Heart right ventricle (tissue), 16 donors: ENCODE results near the gene TXNL4B. TPM values are rescaled to one million over a fixed set of nuclear protein-coding genes. Genes with fewer than 3 reads are reported as not detected.

Experiments used
- ATAC-seq, 8 donors: fragments of 200-7000 bp; cut with Tn5 transposase; one replicate each; pipeline ENCODE4 v1.9.1; 2020; ENCODE audit warnings: mild to moderate bottlenecking in 8 of 8, moderate library complexity in 8 of 8, moderate number of reproducible peaks in 1 of 8
- DNase-seq, 2 donors: peaks; one replicate each; pipeline ENCODE4 v3.0.0-alpha.2; 2020
- H3K27ac ChIP-seq, 10 donors: fragments of 200-600 bp; sonication (generic) in 2 of 10; one replicate each; pipeline versions ENCODE4 v1.5.0 to v1.8.0; 2020 to 2022; ENCODE audit warnings: mild to moderate bottlenecking in 3 of 10
- H3K27me3 ChIP-seq, 7 donors: fragments of 200-600 bp; one replicate each; pipeline ENCODE4 v1.8.0; 2021 to 2022; ENCODE audit warnings: mild to moderate bottlenecking in 2 of 7
- H3K36me3 ChIP-seq, 9 donors: fragments of 200-600 bp; sonication (generic) in 1 of 9; one replicate each; pipeline versions ENCODE4 v1.5.0 to v1.8.0; 2020 to 2022; ENCODE audit warnings: mild to moderate bottlenecking in 2 of 9
- H3K4me1 ChIP-seq, 9 donors: fragments of 200-600 bp; sonication (generic) in 1 of 9; one replicate each; pipeline versions ENCODE4 v1.5.0 to v1.8.0; 2020 to 2022; ENCODE audit warnings: mild to moderate bottlenecking in 4 of 9
- H3K4me3 ChIP-seq, 10 donors: fragments of 200-600 bp; sonication (generic) in 2 of 10; one replicate each; pipeline versions ENCODE4 v1.5.0 to v1.8.0; 2020 to 2022; ENCODE audit warnings: mild to moderate bottlenecking in 7 of 10, moderate library complexity in 2 of 10
- H3K9me3 ChIP-seq, 11 donors: fragments of 200-600 bp in 10 of 11; sonication (generic) in 2 of 11; one replicate each; pipeline versions ENCODE4 v1.5.0 to v1.8.0; 2013 to 2022; ENCODE audit warnings: mild to moderate bottlenecking in 2 of 11, control low read depth in 1 of 11, moderate library complexity in 1 of 11
- WGBS, 2 donors: extraction: QIAGEN DNeasy Blood & Tissue Kit; methylation state at CpG; one replicate each; pipeline ENCODE4 v1.1.7; 2013; ENCODE audit warnings: inconsistent platforms in 1 of 2; 5-methylcytosine and 5-hydroxymethylcytosine counted together
- intact Hi-C, 10 donors: fragments of 100-400 bp; cut with DNase I; formaldehyde crosslinking; loops; one replicate each; pipeline versions ENCODE4 v1.11.1 to v1.14.2; 2022
- polyA plus RNA-seq, 2 donors: library from polyadenylated mRNA; stranded (reverse); fragments of 200-250 nt; gene quantifications; one replicate each; pipeline ENCODE4 v1.2.3, GENCODE V29; 2013
- total RNA-seq, 10 donors: library from RNA; stranded (reverse); fragmentation: NEBNext Ultra II Directional in 3 of 10; extraction: Animal tissue kit (Norgen Biotek cat#: 25700) in 3 of 10; gene quantifications; one replicate each; pipeline versions ENCODE4 v1.2.1 to v1.2.4, GENCODE V29; 2021 to 2023
- TF ChIP-seq, protein P1 (sequence below), 9 donors: fragments of 200-600 bp; sonication (generic) in 2 of 9; IDR thresholded peaks; one replicate each; pipeline versions ENCODE4 v1.5.0 to v1.8.0; 2021 to 2022; ENCODE audit warnings: antibody characterized with exemption in 9 of 9, mild to moderate bottlenecking in 5 of 9, moderate library complexity in 1 of 9
- donor health status: Arrhythmogenic right ventricular cardiomyopathy.
- donor health status: ischemic (EF 13 %, LVEDD 7.1; RV severe dilation, severe dysfunction).
- donor health status: healthy with polysubstance abuse.
- donor health status: DM: no; HTN: yes; CAD: no.
- donor health status: DM: no; HTN: no; CAD: no.
- donor health status: ischemic (EF 25% LVEDD 6.9; RV normal size, moderate dysfunction).
- donor health status: ischemic (EF 25% LVEDD 5.7; RV mildly dilated, moderate dysfunction).
- donor health status: healthy.
- donor health status: DM: yes; HTN: yes; CAD: no.
- donor health status: Ischemic cardiomyopathy.
- donor health status: ischemic (EF 35%, LVEDD 5.7; RV mildly dilated, moderate dysfunction).
- donor health status: nonischemic (EF 11% LVEDD 7.7; RV severe dilation, severe dysfunction).
- donor health status: DM: yes; HTN: yes; CAD: no.
- donor health status: PGD.
- donor health status: ischemic (EF 29% LVEDD 5.4; RV normal size, mild dysfunction).
- donor health status: nonischemic (EF 23%, LVEDD 6.1; RV moderate dilation, normal function).

Gene TXNL4B
- total and polyA plus RNA-seq, 12 donors = 3.2 to 11.7 (median 5.9) TPM

DNA sequence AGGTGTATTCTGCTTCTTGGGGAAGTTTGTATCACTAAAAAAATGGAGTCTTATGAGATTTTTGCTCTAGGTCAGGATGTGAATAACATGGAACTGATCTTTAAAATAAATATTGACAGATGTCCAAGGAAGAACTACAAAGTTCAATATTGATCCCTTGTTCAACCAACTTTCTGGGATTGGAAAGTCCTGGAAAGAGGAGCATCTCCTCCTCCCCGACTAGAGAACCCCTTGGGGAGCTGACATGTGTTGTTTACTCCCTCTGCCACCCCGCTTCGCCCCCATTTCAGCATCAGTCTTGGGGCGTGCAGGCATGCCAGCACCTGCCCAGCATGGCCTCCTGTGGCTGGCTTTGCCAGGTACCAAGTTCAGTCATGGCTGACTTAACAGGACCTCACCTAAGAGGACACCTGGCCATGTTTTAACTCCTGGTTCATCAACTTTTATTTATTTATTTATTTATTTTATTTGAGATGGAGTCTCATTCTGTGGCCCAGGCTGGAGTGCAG lies 44.7 kb upstream of the TXNL4B start:
- Histone ChIP-seq H3K27me3 (peaks cover 0 to 15% (median 0%) of the 10 kb centered on the region in 7 donors), H3K9me3 (no peaks in the 10 kb centered on the region), H3K36me3 (no peaks in the 10 kb centered on the region), H3K4me3 (no peak overlapping the region), H3K27ac (no peak overlapping the region), H3K4me1 (no peaks in the 10 kb centered on the region)
- DNase-seq (no peak), ATAC-seq (no peak)
- TF ChIP-seq, protein P1, sequence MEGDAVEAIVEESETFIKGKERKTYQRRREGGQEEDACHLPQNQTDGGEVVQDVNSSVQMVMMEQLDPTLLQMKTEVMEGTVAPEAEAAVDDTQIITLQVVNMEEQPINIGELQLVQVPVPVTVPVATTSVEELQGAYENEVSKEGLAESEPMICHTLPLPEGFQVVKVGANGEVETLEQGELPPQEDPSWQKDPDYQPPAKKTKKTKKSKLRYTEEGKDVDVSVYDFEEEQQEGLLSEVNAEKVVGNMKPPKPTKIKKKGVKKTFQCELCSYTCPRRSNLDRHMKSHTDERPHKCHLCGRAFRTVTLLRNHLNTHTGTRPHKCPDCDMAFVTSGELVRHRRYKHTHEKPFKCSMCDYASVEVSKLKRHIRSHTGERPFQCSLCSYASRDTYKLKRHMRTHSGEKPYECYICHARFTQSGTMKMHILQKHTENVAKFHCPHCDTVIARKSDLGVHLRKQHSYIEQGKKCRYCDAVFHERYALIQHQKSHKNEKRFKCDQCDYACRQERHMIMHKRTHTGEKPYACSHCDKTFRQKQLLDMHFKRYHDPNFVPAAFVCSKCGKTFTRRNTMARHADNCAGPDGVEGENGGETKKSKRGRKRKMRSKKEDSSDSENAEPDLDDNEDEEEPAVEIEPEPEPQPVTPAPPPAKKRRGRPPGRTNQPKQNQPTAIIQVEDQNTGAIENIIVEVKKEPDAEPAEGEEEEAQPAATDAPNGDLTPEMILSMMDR (IDR thresholded peaks at IDR 0.05) = no peak
- intact Hi-C loops = loop anchor here in 1 of 10 donors (5.0 kb wide), 1 partner anchor 44 kb away; no protein-coding TSS in a partner anchor
- 80 to 85% methylated on average over 4 of the region's 4 CpGs for WGBS, 2 donors

DNA sequence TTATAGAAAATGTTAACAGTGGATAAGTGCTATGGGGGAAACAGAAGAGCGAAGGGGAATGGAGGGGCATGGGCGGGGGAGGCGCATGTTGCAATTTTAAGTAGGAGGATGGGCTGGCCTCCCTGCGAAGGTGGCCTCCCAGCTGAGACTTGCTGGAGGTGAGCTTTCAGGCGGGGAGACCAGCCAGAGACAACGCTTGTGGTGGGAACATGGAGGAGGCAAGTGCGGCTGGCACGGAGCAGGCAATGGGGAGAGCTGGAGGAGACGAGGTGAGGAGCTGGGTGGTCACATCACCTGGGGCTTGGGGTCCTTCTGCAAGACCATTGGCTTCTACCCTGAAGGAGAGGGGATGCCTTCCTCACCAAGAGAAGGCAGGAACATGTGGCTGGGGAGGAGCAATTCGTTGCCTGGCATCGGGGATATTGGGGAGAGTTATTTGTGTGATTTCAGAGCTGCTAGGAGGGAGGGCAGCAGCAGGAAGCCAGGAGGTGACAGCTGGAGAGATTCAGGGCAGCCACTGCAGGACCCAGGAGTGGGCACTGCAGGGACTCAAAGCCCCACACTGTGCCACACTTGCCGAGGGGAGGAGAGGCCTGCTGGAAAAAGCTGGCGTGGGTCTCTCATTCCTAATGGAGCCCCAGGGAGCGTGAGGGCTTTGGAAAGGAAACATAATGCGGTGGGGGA lies 44.1 kb upstream of the TXNL4B start:
- peaks cover 0 to 13% (median 0%) of the 10 kb centered on the region in 7 donors for H3K27me3 ChIP-seq
- H3K9me3 ChIP-seq = no peaks in the 10 kb centered on the region
- no peak overlapping the region for H3K27ac ChIP-seq
- ATAC-seq (no peak), DNase-seq (no peak)
- 75% methylated on average over 15 of the region's 15 CpGs for WGBS, 2 donors
- intact Hi-C loops = loop anchor here in 1 of 10 donors (5.0 kb wide), 1 partner anchor 45 kb away; no protein-coding TSS in a partner anchor
- no peaks in the 10 kb centered on the region for H3K4me1 ChIP-seq
- TF ChIP-seq, protein P1 (IDR thresholded peaks at IDR 0.05) = no peak
- no peak overlapping the region for H3K4me3 ChIP-seq
- no peaks in the 10 kb centered on the region for H3K36me3 ChIP-seq

DNA sequence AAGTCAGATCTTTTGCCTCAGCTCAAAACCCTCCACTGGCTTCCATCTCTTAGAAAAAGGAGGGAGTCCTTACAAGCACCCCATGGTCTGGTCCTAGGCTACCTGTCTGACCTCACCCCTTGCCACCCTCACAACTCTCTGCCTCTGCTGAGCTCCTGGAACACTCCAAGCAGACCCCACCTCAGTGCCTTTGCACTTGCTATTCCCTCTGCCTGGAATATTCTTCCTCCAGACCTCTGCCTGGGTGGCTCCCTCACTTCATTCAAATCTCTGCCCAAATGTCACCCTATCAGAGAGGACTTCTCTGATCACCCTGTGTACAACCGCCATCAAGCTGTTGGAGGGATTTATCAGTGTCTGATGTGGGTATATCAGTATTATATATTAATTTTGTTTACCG lies 41.1 kb upstream of the TXNL4B start:
- Histone ChIP-seq H3K27ac (no peak overlapping the region), H3K27me3 (peaks cover 0 to 29% (median 0%) of the 10 kb centered on the region in 7 donors), H3K4me3 (no peak overlapping the region), H3K36me3 (no peaks in the 10 kb centered on the region), H3K4me1 (no peaks in the 10 kb centered on the region), H3K9me3 (no peaks in the 10 kb centered on the region)
- DNase-seq (no peak), ATAC-seq (no peak)
- TF ChIP-seq, protein P1 (IDR thresholded peaks at IDR 0.05) = no peak
- intact Hi-C loops = no loop called here
- WGBS, 2 donors = 91 to 95% methylated on average over 2 of the region's 2 CpGs

DNA sequence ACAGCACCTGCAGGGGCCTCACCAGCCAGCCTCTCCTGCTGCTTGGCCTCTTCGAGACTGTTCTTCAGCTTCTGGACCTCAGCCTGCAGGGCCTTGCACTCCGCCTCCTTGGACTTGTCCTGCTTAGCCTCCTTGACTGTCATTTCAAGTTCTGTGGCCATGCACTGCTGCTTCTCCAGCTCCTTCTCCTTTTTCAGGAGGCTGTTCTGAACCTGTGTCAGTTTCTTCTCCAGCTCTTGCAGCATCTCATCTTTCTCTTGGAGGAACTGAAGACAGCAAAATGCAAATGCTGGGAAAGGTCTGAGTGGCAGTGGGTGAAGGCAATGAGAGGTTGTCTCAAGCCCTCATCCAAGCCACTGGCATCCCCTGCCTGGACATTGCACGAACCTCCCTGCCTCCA lies 39.3 kb upstream of the TXNL4B start:
- Histone ChIP-seq H3K4me3 (no peak overlapping the region), H3K27ac (no peak overlapping the region), H3K9me3 (peaks cover 0 to 2% (median 0%) of the 10 kb centered on the region in 11 donors), H3K36me3 (no peaks in the 10 kb centered on the region), H3K27me3 (peaks cover 0 to 27% (median 0%) of the 10 kb centered on the region in 7 donors), H3K4me1 (no peaks in the 10 kb centered on the region)
- TF ChIP-seq, protein P1 (IDR thresholded peaks at IDR 0.05) = no peak
- WGBS, 2 donors = 86 to 87% methylated on average over 3 of the region's 3 CpGs
- intact Hi-C loops = no loop called here
- DNase-seq = no peak
- ATAC-seq = no peak
